Hippocampal formation (tissue), 2 donors: Measurements from ENCODE around the gene CLRN1.

Source experiments
- DNase-seq, 2 donors: peaks; one replicate each; lab custom pipeline; 2025; lab: John Stamatoyannopoulos, UW

The CLRN1 gene

GRCh38 chr3:150876611-150877265, 95.8 kb downstream of the CLRN1 start:
- no peak for DNase-seq
